HG02970 (cell line): Measurements from ENCODE around the gene GABARAPL1.
A peak's percentile ranks its signal among the peaks of the same experiment; 100 is the strongest.

Experiments used
- ATAC-seq: cut with Tn5 transposase; IDR thresholded peaks from one replicate; pipeline ENCODE4 v1.9.1; 2021; ENCODE audit warnings: mild to moderate bottlenecking, moderate library complexity, moderate number of reproducible peaks; ENCODE audit not compliant: unreplicated experiment, low FRiP score

Gene GABARAPL1

GRCh38 chr12:10226731-10227130 is 14.1 kb downstream of the GABARAPL1 start:
- no peak for ATAC-seq

- ATAC-seq = no peak
Observed at GRCh38 chr12:10227648-10228047, 15.0 kb downstream of the GABARAPL1 start.

GRCh38 chr12:10234562-10234961 is 21.9 kb downstream of the GABARAPL1 start:
- no peak for ATAC-seq

- ATAC-seq = no peak
Observed at GRCh38 chr12:10235761-10236631, 23.3 kb downstream of the GABARAPL1 start.

GRCh38 chr12:10236720-10237119 is 24.0 kb downstream of the GABARAPL1 start:
- ATAC-seq = no peak

GRCh38 chr12:10238526-10238925 is 25.8 kb downstream of the GABARAPL1 start:
- ATAC-seq = no peak

- ATAC-seq = no peak
Observed at GRCh38 chr12:10241290-10241689, 28.6 kb downstream of the GABARAPL1 start.

- no peak for ATAC-seq
Observed at GRCh38 chr12:10241727-10242126, 29.1 kb downstream of the GABARAPL1 start.

- ATAC-seq = no peak
Observed at GRCh38 chr12:10242539-10242938, 29.9 kb downstream of the GABARAPL1 start.

- peak; percentile 72 for ATAC-seq
Observed at GRCh38 chr12:10243818-10244520, 31.3 kb downstream of the GABARAPL1 start.

GRCh38 chr12:10247436-10248058 is 34.9 kb downstream of the GABARAPL1 start:
- no peak for ATAC-seq

- ATAC-seq = no peak
Observed at GRCh38 chr12:10249690-10250455, 37.2 kb downstream of the GABARAPL1 start.

GRCh38 chr12:10251669-10252068 is 39.0 kb downstream of the GABARAPL1 start:
- no peak for ATAC-seq

- no peak for ATAC-seq
Observed at GRCh38 chr12:10252201-10252600, 39.5 kb downstream of the GABARAPL1 start.

GRCh38 chr12:10256064-10256463 is 43.4 kb downstream of the GABARAPL1 start:
- no peak for ATAC-seq

- ATAC-seq = no peak
Observed at GRCh38 chr12:10260927-10261326, 48.2 kb downstream of the GABARAPL1 start.

GRCh38 chr12:10268037-10268436 is 55.4 kb downstream of the GABARAPL1 start:
- no peak for ATAC-seq

GRCh38 chr12:10272467-10272866 is 59.8 kb downstream of the GABARAPL1 start:
- no peak for ATAC-seq
